Skeletal muscle tissue (tissue), 4 donors: ENCODE measurements around the gene ZFAND3. TPM values are rescaled to one million over a fixed set of nuclear protein-coding genes. Genes with fewer than 3 reads are reported as not detected.
"Not testable (repeated sequence)": the region's sequence is repeated elsewhere in the genome, so short reads cannot be mapped to it uniquely, and the experiment has no call there.

Experiments used
- H3K27ac ChIP-seq: one replicate; pipeline ENCODE4 v1.7.0; 2013; ENCODE audit warnings: mild to moderate bottlenecking, low read depth, low read length, inconsistent platforms
- H3K27me3 ChIP-seq, 3 donors: one replicate each; pipeline ENCODE4 v1.7.0; 2013; ENCODE audit warnings: low read length in 3 of 3; ENCODE audit not compliant: control insufficient read depth in 3 of 3, insufficient read depth in 3 of 3
- H3K36me3 ChIP-seq, 3 donors: one replicate each; pipeline ENCODE4 v1.7.0; 2013; ENCODE audit warnings: low read length in 3 of 3; ENCODE audit not compliant: control insufficient read depth in 3 of 3, insufficient read depth in 3 of 3
- H3K4me1 ChIP-seq, 3 donors: one replicate each; pipeline ENCODE4 v1.7.0; 2013; ENCODE audit warnings: low read length in 3 of 3, mild to moderate bottlenecking in 3 of 3; ENCODE audit not compliant: control insufficient read depth in 3 of 3, insufficient read depth in 3 of 3
- H3K4me3 ChIP-seq, 3 donors: one replicate each; pipeline ENCODE4 v1.7.0; 2013; ENCODE audit warnings: low read length in 3 of 3
- H3K9ac ChIP-seq, 3 donors: one replicate each; pipeline ENCODE4 v1.7.0; 2013; ENCODE audit warnings: low read length in 3 of 3, mild to moderate bottlenecking in 3 of 3, moderate library complexity in 2 of 3, low read depth in 1 of 3
- H3K9me3 ChIP-seq, 3 donors: one replicate each; pipeline ENCODE4 v1.7.0; 2013; ENCODE audit warnings: low read length in 3 of 3; ENCODE audit not compliant: control insufficient read depth in 3 of 3
- total RNA-seq: library from RNA; depleted of rRNA; stranded (reverse); fragments of >200 nt; gene quantifications from one replicate; pipeline ENCODE4 v1.2.3, GENCODE V29; 2014
- donor health status: Osteomylitis.

ZFAND3 gene
- total RNA-seq, 1 donor from 2014 or later, result 23.0 TPM

DNA sequence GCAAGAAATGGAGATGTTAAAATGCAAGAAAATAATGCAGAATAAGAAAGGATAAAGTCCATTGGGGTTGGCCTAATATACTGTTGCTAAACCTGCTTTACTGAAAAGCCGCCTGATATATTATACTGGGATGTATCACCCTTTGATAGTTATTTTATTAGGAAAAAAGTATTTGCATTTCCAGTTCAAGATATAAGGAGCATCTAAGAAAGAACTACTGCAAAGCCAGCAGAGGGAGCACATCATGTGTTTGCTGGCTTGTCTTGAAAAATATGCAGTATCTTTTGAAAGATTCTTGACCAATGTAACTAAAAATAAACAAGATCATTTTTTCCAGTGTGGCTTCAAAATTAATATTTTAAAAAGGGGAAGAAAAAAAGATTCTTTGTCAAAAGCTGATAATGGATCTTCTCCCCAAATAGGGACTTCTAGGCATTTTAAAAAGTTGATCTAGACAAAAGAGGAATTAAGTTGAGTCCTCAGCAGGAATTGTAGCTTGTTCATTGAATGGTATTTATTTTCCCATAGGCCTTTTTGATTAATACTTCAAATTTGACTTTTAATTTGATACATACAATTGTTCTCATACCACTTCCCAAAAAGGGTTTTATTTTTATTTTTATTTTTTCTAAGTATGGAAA is 214.9 kb downstream of the ZFAND3 start:
- peaks cover 0 to 15% (median 0%) of the 10 kb centered on the region in 3 donors for H3K4me1 ChIP-seq
- no peaks in the 10 kb centered on the region for H3K36me3 ChIP-seq
- H3K4me3 ChIP-seq, result no peak overlapping the region
- no peak overlapping the region for H3K27ac ChIP-seq
- no peak overlapping the region for H3K9ac ChIP-seq
- no peaks in the 10 kb centered on the region for H3K9me3 ChIP-seq
- no peaks in the 10 kb centered on the region for H3K27me3 ChIP-seq

DNA sequence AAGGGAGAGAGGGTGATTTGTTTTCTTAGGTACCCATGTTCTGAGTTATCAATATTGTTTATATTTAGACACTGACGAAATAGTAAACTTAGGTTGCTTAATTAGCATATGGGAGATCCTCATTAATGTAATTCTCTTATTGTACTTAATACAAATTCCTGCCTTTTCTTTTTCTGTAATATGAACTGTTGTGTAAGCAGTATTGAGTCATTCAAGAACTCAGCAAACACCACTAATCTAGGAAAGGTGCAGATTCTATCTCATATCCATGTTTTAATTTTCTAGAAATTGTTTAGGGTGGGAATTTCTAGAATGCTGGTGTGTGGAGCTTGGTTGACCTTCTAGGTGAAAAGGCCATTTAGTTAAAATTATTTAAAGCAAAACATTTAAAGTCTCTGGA is 216.0 kb downstream of the ZFAND3 start:
- no peak overlapping the region for H3K9ac ChIP-seq
- H3K4me1 ChIP-seq, result peaks cover 0 to 15% (median 0%) of the 10 kb centered on the region in 3 donors
- H3K9me3 ChIP-seq, result no peaks in the 10 kb centered on the region
- H3K27me3 ChIP-seq, result no peaks in the 10 kb centered on the region
- H3K27ac ChIP-seq, result no peak overlapping the region
- no peaks in the 10 kb centered on the region for H3K36me3 ChIP-seq
- no peak overlapping the region for H3K4me3 ChIP-seq

DNA sequence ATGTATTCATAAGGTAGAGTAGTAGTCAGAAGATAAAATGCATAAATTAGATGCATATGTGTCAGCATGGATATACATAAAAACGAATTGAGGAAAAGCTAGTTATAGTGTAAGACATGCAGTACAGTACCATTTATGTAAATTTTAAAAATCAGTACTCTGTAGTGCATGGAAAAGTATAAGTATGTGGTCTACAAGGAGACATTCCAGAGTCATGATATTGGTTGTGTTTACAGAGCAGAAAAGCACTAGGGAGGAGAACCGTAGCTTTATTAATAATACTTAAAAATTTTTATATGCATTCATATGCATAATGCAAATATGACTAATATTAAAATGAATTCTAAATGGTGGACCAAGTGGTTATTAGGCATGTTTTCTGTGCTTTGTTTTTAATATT is 220.0 kb downstream of the ZFAND3 start:
- H3K9ac ChIP-seq, result no peak overlapping the region
- H3K27ac ChIP-seq, result no peak overlapping the region
- peaks cover 0 to 4% (median 0%) of the 10 kb centered on the region in 3 donors for H3K4me1 ChIP-seq
- no peak overlapping the region for H3K4me3 ChIP-seq
- no peaks in the 10 kb centered on the region for H3K36me3 ChIP-seq
- no peaks in the 10 kb centered on the region for H3K9me3 ChIP-seq
- no peaks in the 10 kb centered on the region for H3K27me3 ChIP-seq

DNA sequence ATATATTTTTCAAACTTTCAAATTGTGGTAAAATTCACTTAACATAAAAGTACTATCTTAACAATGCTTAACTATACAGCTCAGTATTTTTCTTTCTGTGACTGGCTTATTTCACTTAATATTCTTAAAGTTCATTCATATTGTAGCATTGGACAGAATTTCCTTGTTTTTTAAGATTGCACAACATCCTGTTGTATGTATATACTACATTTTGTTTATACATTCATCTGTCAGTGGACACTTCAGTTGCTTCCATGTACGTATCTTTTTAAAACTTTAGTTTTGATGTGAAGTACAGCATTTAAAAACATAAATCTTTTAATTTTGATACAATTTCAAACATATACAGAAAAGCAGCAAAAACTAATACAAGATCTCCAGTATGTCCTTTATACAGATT is 220.7 kb downstream of the ZFAND3 start:
- Histone ChIP-seq H3K36me3 (no peaks in the 10 kb centered on the region), H3K27ac (no peak overlapping the region), H3K9me3 (no peaks in the 10 kb centered on the region), H3K4me1 (peaks cover 0 to 2% (median 0%) of the 10 kb centered on the region in 3 donors), H3K4me3 (no peak overlapping the region), H3K27me3 (no peaks in the 10 kb centered on the region), H3K9ac (no peak overlapping the region)

DNA sequence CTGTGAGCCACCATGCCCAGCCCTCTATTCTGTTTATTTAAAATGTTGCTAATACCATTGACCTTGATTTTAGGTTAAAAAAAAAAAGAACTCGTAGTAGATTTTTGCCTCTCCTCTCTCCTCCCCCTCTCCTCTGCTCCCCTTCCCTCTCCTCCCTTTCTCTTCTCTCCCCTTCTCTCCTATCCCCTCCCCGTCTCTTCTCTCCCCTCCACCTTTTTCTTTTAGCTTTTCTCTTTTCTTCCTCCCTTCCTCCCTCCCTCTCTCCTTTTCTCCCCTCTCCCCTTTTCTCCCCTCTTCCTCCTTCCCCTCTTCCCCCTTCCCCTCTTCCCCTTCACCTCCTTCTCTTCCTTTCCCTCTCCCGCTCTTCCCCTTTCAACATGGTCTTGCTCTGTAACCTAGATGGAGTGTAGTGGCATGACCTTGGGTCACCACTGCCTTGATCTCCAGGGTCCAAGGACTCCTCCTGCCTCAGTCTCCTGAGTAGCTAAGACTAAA is 223.8 kb downstream of the ZFAND3 start:
- Histone ChIP-seq H3K36me3 (no peaks in the 10 kb centered on the region), H3K9me3 (no peaks in the 10 kb centered on the region), H3K9ac (no peak overlapping the region)

DNA sequence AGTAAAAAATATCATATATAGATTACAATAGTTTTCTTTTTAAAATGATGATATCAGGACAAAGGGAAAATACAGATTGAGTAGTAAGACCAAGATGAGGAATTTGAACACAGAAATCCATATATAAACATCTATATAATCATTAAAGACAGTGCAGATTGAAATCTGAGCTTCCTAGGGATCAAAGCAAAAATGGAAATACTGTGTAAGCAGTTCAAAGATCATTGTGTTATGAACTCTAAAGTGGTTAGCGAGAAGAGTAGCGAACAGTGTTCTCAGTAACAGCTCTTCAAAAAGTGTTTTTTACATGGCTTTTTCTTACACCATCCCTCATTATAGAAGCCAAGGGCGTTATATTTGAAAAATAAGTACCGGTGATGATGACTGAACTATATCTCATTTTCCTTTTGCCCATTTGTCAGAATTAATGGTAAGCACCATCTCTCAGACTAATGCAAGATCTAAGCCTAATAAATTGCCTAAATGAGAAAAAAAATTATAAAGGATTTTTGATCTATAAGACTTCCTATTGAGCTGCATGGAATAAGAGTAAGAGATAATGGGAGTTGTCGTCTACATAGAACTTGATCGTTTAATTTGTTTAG is 226.3 kb downstream of the ZFAND3 start:
- no peaks in the 10 kb centered on the region for H3K36me3 ChIP-seq
- H3K27me3 ChIP-seq, result no peaks in the 10 kb centered on the region
- no peak overlapping the region for H3K9ac ChIP-seq
- no peak overlapping the region for H3K4me3 ChIP-seq
- no peaks in the 10 kb centered on the region for H3K9me3 ChIP-seq
- H3K4me1 ChIP-seq, result peaks cover 0 to 6% (median 0%) of the 10 kb centered on the region in 3 donors
- H3K27ac ChIP-seq, result no peak overlapping the region

More for the DNA sequence above, 223.8 kb downstream of the ZFAND3 start:
- H3K27me3 ChIP-seq, result no peaks in the 10 kb centered on the region
- no peak overlapping the region for H3K27ac ChIP-seq
- no peak overlapping the region for H3K4me3 ChIP-seq
- no peaks in the 10 kb centered on the region for H3K4me1 ChIP-seq

DNA sequence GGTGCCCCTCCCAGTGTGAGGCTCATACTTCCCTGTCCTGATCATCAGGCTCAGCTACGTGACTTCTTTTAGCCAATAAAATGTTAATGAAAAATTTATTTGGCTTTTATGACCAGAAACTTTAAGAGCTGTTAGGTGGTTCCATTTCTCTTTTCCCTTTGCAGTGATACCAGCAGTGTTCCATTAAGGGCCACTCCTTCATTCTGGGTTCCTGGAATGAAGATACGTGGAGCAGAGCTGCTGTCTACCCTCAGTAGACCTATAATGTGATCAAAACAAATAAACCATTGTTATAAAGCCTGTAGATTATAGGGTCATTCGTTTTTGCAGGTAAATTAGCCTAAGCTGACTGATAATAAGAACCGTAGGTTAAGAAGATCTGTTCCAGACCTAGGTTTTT is 228.0 kb downstream of the ZFAND3 start:
- Histone ChIP-seq H3K27ac (no peak overlapping the region), H3K4me1 (peaks cover 0 to 6% (median 0%) of the 10 kb centered on the region in 3 donors), H3K4me3 (no peak overlapping the region), H3K27me3 (no peaks in the 10 kb centered on the region), H3K9me3 (no peaks in the 10 kb centered on the region), H3K9ac (no peak overlapping the region), H3K36me3 (no peaks in the 10 kb centered on the region)

DNA sequence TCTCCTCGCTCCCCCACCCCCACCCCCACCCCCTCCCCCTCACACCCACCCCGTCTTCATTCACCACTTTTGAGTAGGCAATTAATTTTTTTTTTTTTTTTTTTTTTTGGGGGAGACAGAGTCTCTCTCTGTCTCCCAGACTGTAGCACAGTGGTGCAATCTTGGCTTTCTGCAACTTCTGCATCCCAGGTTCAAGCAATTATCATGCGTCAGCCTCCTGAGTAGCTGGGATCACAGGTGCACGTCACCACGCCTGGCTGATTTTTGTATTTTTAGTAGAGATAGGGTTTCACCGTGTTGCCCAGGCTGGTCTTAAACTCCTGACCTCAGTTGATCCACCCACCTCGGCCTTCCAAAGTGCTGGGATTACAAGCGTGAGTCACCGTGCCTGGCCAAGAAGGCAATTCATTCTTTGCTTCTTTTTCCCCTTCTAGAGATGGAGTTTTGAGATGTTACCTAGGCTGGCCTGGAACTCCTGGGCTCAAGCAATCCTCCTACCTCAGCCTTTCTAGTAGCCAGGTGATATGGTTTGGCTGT is 230.4 kb downstream of the ZFAND3 start:
- not testable (repeated sequence) for H3K36me3 ChIP-seq, H3K27ac ChIP-seq, H3K4me1 ChIP-seq, H3K4me3 ChIP-seq, H3K9ac ChIP-seq, H3K9me3 ChIP-seq, H3K27me3 ChIP-seq

DNA sequence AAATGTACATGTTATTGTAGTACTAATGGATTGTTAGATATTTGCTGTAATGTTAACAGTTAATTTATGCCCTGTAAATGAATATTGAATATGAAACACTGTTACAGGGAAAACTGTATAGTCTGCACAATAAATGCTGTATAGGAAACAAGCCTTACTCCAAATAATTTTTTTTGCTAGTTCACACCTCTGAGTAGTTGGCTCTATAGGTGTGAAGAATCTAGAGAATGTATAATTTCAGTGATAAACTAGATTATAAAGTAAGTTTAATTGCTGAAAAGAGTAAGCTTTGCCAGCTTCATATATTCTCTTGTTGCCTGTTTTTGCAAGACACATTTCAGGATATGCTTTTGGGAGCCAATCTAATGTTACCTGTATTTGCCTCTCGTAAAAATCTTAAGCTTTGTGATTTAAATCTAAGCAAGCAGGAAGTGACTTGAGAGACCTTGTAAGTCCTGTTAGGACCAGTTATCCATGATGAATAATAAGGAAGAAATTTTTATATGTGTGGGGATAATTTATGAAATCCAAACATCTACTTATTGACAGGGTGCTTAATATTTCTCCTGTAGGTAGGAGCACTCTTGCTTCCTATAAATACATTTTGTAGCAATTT is 232.4 kb downstream of the ZFAND3 start:
- Histone ChIP-seq H3K9me3 (no peaks in the 10 kb centered on the region), H3K4me1 (peaks cover 0 to 6% (median 0%) of the 10 kb centered on the region in 3 donors), H3K36me3 (no peaks in the 10 kb centered on the region), H3K4me3 (no peak overlapping the region), H3K27ac (no peak overlapping the region), H3K27me3 (no peaks in the 10 kb centered on the region), H3K9ac (no peak overlapping the region)
